DND-41 (cell line): ENCODE measurements around the gene UBE2QL1.

Source experiments
- ATAC-seq: fragments of 200-7000 bp; cut with Tn5 transposase; 3 replicates; pipeline ENCODE4 v1.9.1; 2021; ENCODE audit warnings: low read depth; ENCODE audit not compliant: insufficient read depth
- DNase-seq: peaks from one replicate; pipeline ENCODE4 v3.0.0-alpha.2; 2020
- H2AFZ ChIP-seq: 2 replicates; pipeline ENCODE4 v1.6.0; 2012; ENCODE audit warnings: low read depth, low read length
- H3K27ac ChIP-seq: 2 replicates; pipeline ENCODE4 v1.5.1; 2012; ENCODE audit warnings: low read length, inconsistent platforms
- H3K27me3 ChIP-seq: fragments of 200-600 bp; sonication (generic); 2 replicates; pipeline ENCODE4 v1.6.0; 2012; ENCODE audit warnings: low read length, mild to moderate bottlenecking, inconsistent platforms; ENCODE audit not compliant: insufficient read depth, poor library complexity
- H3K36me3 ChIP-seq: 2 replicates; pipeline ENCODE4 v1.5.1; 2012; ENCODE audit warnings: low read length, inconsistent platforms; ENCODE audit not compliant: insufficient read depth
- H3K4me1 ChIP-seq: 2 replicates; pipeline ENCODE4 v1.5.1; 2012; ENCODE audit warnings: mild to moderate bottlenecking, low read length; ENCODE audit not compliant: insufficient read depth
- H3K4me2 ChIP-seq: 2 replicates; pipeline ENCODE4 v1.6.0; 2012; ENCODE audit warnings: mild to moderate bottlenecking, moderate library complexity, low read length, inconsistent platforms; ENCODE audit not compliant: insufficient read depth
- H3K4me3 ChIP-seq, 2 experiments: fragments of 200-600 bp in 1 of 2; shearing (Covaris generic) in 1 of 2; 2 replicates each; pipeline ENCODE4 v1.5.1; 2012 to 2016; ENCODE audit warnings: inconsistent platforms in 2 of 2, low read length in 2 of 2, mild to moderate bottlenecking in 2 of 2, low read depth in 1 of 2, moderate library complexity in 1 of 2
- H3K79me2 ChIP-seq: 2 replicates; pipeline ENCODE4 v1.6.0; 2012; ENCODE audit warnings: low read length, inconsistent platforms; ENCODE audit not compliant: insufficient read depth
- H3K9ac ChIP-seq: 2 replicates; pipeline ENCODE4 v1.6.0; 2012; ENCODE audit warnings: low read depth, mild to moderate bottlenecking, inconsistent platforms, low read length, moderate library complexity
- H3K9me3 ChIP-seq: 2 replicates; pipeline ENCODE4 v1.5.1; 2012; ENCODE audit warnings: low read length, moderate library complexity, mild to moderate bottlenecking, inconsistent platforms; ENCODE audit not compliant: insufficient read depth, severe bottlenecking
- H4K20me1 ChIP-seq: 2 replicates; pipeline ENCODE4 v1.6.0; 2012; ENCODE audit warnings: low read length; ENCODE audit not compliant: insufficient read depth
- CTCF ChIP-seq: IDR thresholded peaks from 2 replicates; pipeline ENCODE4 v1.5.1; 2012; ENCODE audit warnings: borderline replicate concordance, low read length, moderate library complexity, mild to moderate bottlenecking; ENCODE audit not compliant: poor library complexity, severe bottlenecking; ENCODE audit errors: extremely low read depth
- EZH2 ChIP-seq: IDR thresholded peaks from 3 replicates; pipeline ENCODE4 v1.6.1; 2012; ENCODE audit warnings: borderline replicate concordance, low read depth, mild to moderate bottlenecking, moderate library complexity, low read length, inconsistent platforms; ENCODE audit not compliant: severe bottlenecking

The UBE2QL1 gene

GRCh38 chr5:6464441-6464840 lies 15.8 kb downstream of the UBE2QL1 start:
- ATAC-seq (no peak), DNase-seq (no peak)
- TF ChIP-seq EZH2 (no peak), CTCF (no peak)
- no peak overlapping the region for H2AFZ ChIP-seq
- H3K4me2 ChIP-seq: no peak overlapping the region
- H3K27me3 ChIP-seq: no peaks in the 10 kb centered on the region
- no peak overlapping the region for H3K27ac ChIP-seq
- no peaks in the 10 kb centered on the region for H3K36me3 ChIP-seq
- no peaks in the 10 kb centered on the region for H4K20me1 ChIP-seq
- H3K4me3 ChIP-seq: no peak overlapping the region
- no peaks in the 10 kb centered on the region for H3K79me2 ChIP-seq
- no peaks in the 10 kb centered on the region for H3K9me3 ChIP-seq
- no peak overlapping the region for H3K9ac ChIP-seq
- no peaks in the 10 kb centered on the region for H3K4me1 ChIP-seq

GRCh38 chr5:6465831-6466790 lies 17.5 kb downstream of the UBE2QL1 start:
- H3K4me3 ChIP-seq: no peak overlapping the region
- no peak for ATAC-seq
- H3K27me3 ChIP-seq: no peaks in the 10 kb centered on the region
- H3K4me1 ChIP-seq: no peaks in the 10 kb centered on the region
- no peaks in the 10 kb centered on the region for H3K79me2 ChIP-seq
- H2AFZ ChIP-seq: no peak overlapping the region
- H4K20me1 ChIP-seq: no peaks in the 10 kb centered on the region
- H3K27ac ChIP-seq: no peak overlapping the region
- DNase-seq: no peak
- no peaks in the 10 kb centered on the region for H3K36me3 ChIP-seq
- no peak overlapping the region for H3K9ac ChIP-seq
- TF ChIP-seq EZH2: no peak
- no peak for TF ChIP-seq CTCF
- H3K4me2 ChIP-seq: no peak overlapping the region
- H3K9me3 ChIP-seq: no peaks in the 10 kb centered on the region

DNA sequence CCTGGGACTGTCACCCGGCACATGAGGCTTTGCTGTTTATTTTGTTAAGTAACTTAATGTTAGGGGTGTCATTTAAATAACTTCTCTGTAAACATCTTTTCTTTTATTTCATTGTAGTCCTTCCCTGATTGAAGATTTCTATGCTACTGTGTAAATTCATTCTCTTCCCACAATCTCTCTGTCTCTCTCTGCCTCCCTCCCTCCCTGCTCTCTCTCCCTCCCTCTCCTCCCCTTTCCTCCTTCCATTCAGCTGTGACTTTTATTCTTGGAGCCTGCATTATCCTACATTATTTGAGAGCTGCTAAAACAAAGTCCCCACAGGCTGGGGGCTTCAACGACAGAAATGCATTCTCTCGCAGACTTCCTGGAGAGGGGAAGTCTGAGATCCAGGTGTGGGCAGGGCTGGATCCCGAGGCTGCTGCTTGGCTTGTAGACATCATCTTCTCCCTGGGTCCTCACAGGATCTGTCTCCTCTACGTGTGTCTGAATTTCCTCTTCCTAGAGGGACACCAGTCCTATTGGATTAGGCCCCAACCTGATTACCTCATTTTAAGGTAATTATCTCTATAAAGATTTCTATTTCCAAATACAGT lies 18.4 kb downstream of the UBE2QL1 start:
- DNase-seq (no peak), ATAC-seq (no peak)
- H3K27ac ChIP-seq: no peak overlapping the region
- no peak overlapping the region for H3K4me2 ChIP-seq
- H3K27me3 ChIP-seq: no peaks in the 10 kb centered on the region
- H3K4me3 ChIP-seq: no peak overlapping the region
- no peak overlapping the region for H2AFZ ChIP-seq
- no peak overlapping the region for H3K9ac ChIP-seq
- TF ChIP-seq EZH2 (no peak), CTCF (no peak)
- H3K36me3 ChIP-seq: no peaks in the 10 kb centered on the region
- H3K79me2 ChIP-seq: no peaks in the 10 kb centered on the region
- H3K9me3 ChIP-seq: no peaks in the 10 kb centered on the region
- H4K20me1 ChIP-seq: no peaks in the 10 kb centered on the region
- no peaks in the 10 kb centered on the region for H3K4me1 ChIP-seq
